ENCODE data around the gene TXNRD2. TPM values are rescaled to one million over a fixed set of nuclear protein-coding genes. Genes with fewer than 3 reads are reported as not detected.

The TXNRD2 gene
- 23.0 TPM for total RNA-seq (ENCODE audit: unreplicated experiment)
- long read RNA-seq, partial matches to known transcripts: 0 of 13 reads
- long read RNA-seq, other reads (novel, unspliced or antisense): 13 of 13 reads

DNA sequence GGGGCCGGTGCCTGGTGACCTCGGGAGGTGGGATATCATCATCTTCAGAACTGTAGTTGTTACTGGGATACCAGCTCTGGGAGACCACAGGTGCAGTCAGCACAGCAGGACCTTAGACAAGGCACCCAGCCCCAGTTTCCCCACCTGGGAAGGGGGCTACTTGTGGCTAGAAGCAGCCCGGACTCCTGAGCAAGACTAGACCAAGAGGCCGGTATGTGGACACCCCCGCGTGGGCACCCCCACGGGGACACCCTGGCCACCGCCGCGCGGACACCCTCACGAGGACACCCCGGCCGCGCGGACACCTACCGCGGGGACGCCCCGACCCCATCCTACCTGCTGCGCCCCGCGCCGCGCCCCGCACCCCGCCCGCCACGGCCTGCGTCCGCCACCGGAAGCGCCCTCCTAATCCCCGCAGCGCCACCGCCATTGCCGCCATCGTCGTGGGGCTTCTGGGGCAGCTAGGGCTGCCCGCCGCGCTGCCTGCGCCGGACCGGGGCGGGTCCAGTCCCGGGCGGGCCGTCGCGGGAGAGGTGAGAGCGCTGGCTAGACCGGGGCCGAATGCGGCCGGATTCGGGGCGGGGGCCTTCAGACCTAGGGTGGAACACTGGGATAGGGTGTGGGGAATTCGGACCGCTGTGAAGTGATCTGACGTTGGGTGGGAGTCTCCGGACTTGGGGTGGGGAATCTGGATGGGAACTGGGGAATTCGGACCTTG, at the start of gene TXNRD2, which contains the start of gene COMT:
Gene TXNRD2 (minus strand): TSS at position 454 of the 718 bp plus-strand sequence. CDS start 15 bp downstream, at position 439.
Gene COMT (plus strand): TSS at position 408 of the 718 bp plus-strand sequence. CDS start 20,755 bp downstream, outside the sequence.
- Mint-ChIP-seq H3K27ac (ENCODE audit: unreplicated experiment) (peak within 1 kb of the TSS; percentile 86), H3K36me3 (ENCODE audit: low read depth, unreplicated experiment) (peaks cover 22% of the 10 kb centered on the region), H3K27me3 (ENCODE audit: unreplicated experiment) (peaks cover 7% of the 10 kb centered on the region), H3K4me1 (ENCODE audit: unreplicated experiment) (peaks cover 28% of the 10 kb centered on the region), H3K9me3 (ENCODE audit: unreplicated experiment) (peaks cover 3% of the 10 kb centered on the region), H3K4me3 (ENCODE audit: unreplicated experiment) (peak within 1 kb of the TSS; percentile 97)
- DNase-seq (ENCODE audit: low spot score): peak; percentile 77
- TF ChIP-seq, protein P1, sequence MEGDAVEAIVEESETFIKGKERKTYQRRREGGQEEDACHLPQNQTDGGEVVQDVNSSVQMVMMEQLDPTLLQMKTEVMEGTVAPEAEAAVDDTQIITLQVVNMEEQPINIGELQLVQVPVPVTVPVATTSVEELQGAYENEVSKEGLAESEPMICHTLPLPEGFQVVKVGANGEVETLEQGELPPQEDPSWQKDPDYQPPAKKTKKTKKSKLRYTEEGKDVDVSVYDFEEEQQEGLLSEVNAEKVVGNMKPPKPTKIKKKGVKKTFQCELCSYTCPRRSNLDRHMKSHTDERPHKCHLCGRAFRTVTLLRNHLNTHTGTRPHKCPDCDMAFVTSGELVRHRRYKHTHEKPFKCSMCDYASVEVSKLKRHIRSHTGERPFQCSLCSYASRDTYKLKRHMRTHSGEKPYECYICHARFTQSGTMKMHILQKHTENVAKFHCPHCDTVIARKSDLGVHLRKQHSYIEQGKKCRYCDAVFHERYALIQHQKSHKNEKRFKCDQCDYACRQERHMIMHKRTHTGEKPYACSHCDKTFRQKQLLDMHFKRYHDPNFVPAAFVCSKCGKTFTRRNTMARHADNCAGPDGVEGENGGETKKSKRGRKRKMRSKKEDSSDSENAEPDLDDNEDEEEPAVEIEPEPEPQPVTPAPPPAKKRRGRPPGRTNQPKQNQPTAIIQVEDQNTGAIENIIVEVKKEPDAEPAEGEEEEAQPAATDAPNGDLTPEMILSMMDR (IDR thresholded peaks at IDR 0.05; ENCODE audit: unreplicated experiment): no peak

DNA sequence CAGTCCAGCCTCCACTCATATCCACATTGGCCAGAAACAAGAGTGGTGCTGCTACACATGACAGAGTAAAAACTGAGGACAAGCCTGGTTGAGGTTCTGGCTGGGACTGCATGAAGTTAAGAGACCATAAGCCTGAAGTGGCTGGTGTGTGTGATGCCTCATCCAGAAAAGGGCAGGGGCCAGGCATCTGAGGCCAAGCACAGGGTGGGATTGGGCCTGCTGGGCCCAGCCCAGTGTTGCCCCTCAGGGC, 49.7 kb upstream of the TXNRD2 start:
- Mint-ChIP-seq H3K27me3 (ENCODE audit: unreplicated experiment) (peaks cover 6% of the 10 kb centered on the region), H3K4me1 (ENCODE audit: unreplicated experiment) (no peaks in the 10 kb centered on the region), H3K4me3 (ENCODE audit: unreplicated experiment) (no peak overlapping the region), H3K27ac (ENCODE audit: unreplicated experiment) (no peak overlapping the region), H3K9me3 (ENCODE audit: unreplicated experiment) (no peaks in the 10 kb centered on the region), H3K36me3 (ENCODE audit: low read depth, unreplicated experiment) (no peaks in the 10 kb centered on the region)
- no peak for DNase-seq (ENCODE audit: low spot score)
- TF ChIP-seq, protein P1 (IDR thresholded peaks at IDR 0.05; ENCODE audit: unreplicated experiment): no peak

DNA sequence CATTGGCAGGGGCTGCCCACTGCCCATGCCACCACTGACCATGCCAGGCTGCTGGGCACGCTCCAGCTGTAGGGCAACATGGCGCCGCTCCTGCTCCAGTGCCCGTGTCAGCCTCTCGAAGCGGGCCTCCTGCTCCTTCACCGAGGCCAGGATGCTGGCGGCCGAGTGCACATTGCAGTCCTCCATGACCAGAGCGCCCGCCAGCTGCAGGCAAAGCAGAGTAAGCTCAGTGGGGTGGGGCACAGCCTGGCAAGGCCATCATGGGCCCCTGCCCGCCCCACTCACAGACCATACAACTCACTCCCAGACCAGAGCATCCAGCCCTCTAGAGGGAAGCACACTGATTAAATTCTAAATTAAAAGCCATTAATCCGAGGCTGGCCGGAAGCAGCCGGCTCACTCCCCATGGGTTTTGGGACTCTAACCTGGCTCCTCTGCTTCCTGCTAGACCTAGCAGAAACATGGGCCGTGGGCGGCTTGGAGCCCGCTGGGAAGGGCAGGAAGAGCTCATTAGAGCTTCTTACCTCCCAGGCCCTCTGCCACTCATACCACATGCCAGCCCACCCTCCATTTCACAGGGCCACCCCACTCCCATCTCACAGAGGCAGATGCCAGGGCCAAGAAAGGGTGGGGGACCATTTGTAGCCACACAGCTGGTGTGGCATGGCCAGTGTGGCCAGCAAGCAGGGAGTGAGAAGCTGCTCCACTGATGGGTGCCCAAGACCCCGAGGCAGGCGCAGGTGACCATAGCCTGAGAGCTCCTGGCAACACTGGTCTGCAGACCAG, 49.2 kb upstream of the TXNRD2 start:
- Mint-ChIP-seq H3K27ac (ENCODE audit: unreplicated experiment) (no peak overlapping the region), H3K27me3 (ENCODE audit: unreplicated experiment) (peaks cover 7% of the 10 kb centered on the region), H3K4me1 (ENCODE audit: unreplicated experiment) (no peaks in the 10 kb centered on the region), H3K9me3 (ENCODE audit: unreplicated experiment) (no peaks in the 10 kb centered on the region), H3K36me3 (ENCODE audit: low read depth, unreplicated experiment) (no peaks in the 10 kb centered on the region), H3K4me3 (ENCODE audit: unreplicated experiment) (no peak overlapping the region)
- TF ChIP-seq, protein P1 (IDR thresholded peaks at IDR 0.05; ENCODE audit: unreplicated experiment): no peak
- no peak for DNase-seq (ENCODE audit: low spot score)

DNA sequence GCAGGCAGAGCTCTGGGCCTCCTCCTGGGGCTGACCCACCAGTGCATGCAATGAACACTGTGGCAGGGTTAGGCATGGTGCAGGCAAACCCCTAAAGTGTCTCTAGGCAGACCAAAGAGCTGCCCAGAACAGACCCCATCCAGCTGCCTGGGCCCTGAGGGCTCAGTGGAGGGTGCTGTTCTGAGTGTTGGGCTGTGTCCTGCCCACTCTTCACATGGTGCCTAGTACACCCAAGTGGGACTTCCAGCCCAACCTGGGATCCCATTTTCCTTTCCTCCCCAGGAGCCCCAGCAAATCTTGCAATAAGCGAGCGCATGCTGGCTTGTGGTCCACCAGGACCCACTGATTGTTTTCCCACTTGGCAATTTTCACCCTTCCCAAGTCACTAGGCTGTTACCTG, 48.6 kb upstream of the TXNRD2 start:
- Mint-ChIP-seq H3K27me3 (ENCODE audit: unreplicated experiment) (peaks cover 11% of the 10 kb centered on the region), H3K9me3 (ENCODE audit: unreplicated experiment) (no peaks in the 10 kb centered on the region), H3K36me3 (ENCODE audit: low read depth, unreplicated experiment) (no peaks in the 10 kb centered on the region), H3K27ac (ENCODE audit: unreplicated experiment) (no peak overlapping the region), H3K4me1 (ENCODE audit: unreplicated experiment) (no peaks in the 10 kb centered on the region), H3K4me3 (ENCODE audit: unreplicated experiment) (no peak overlapping the region)
- TF ChIP-seq, protein P1 (IDR thresholded peaks at IDR 0.05; ENCODE audit: unreplicated experiment): no peak
- DNase-seq (ENCODE audit: low spot score): no peak

DNA sequence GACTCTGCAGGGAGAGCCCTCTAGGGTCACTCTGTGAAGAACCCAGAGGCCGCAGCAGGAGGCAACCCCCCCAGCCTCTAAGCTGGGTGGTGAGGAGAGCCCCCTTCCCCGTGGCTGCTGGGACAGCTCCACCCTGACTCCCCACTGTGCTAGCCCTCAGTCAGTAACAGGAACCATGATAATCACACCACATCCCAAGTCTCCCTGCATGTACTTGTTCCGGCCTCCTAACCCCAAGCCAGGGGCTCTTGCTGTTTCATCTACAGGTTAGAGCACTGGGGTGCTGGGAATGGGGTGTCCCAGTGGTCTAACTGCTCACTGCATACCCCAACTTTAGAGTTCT, 48.1 kb upstream of the TXNRD2 start:
- Mint-ChIP-seq H3K4me1 (ENCODE audit: unreplicated experiment) (no peaks in the 10 kb centered on the region), H3K9me3 (ENCODE audit: unreplicated experiment) (no peaks in the 10 kb centered on the region), H3K27me3 (ENCODE audit: unreplicated experiment) (peaks cover 11% of the 10 kb centered on the region), H3K27ac (ENCODE audit: unreplicated experiment) (no peak overlapping the region), H3K36me3 (ENCODE audit: low read depth, unreplicated experiment) (no peaks in the 10 kb centered on the region), H3K4me3 (ENCODE audit: unreplicated experiment) (no peak overlapping the region)
- TF ChIP-seq, protein P1 (IDR thresholded peaks at IDR 0.05; ENCODE audit: unreplicated experiment): no peak
- DNase-seq (ENCODE audit: low spot score): no peak

Measured in endothelial cell (in vitro differentiated cells).